GM23248 (cell line): ENCODE results near the gene APMAP. TPM values are rescaled to one million over a fixed set of nuclear protein-coding genes. Genes with fewer than 3 reads are reported as not detected.

ENCODE experiments used
- DNase-seq: peaks from one replicate; pipeline ENCODE4 v3.0.0-alpha.2; 2015
- H2AFZ ChIP-seq: fragments of 200-600 bp; sonication (generic); 2 replicates; pipeline ENCODE4 v1.6.1; 2016; ENCODE audit warnings: antibody characterized with exemption
- H3F3A ChIP-seq: fragments of 200-600 bp; sonication (generic); 2 replicates; pipeline ENCODE4 v1.6.1; 2016; ENCODE audit warnings: mild to moderate bottlenecking, antibody characterized with exemption, mixed run types; ENCODE audit not compliant: insufficient read depth
- H3K27ac ChIP-seq: fragments of 200-600 bp; sonication (generic); 2 replicates; pipeline ENCODE4 v1.5.1; 2016; ENCODE audit warnings: mild to moderate bottlenecking
- H3K27me3 ChIP-seq: fragments of 200-600 bp; sonication (generic); replicated peaks from 2 replicates; pipeline ENCODE4 v1.6.1; 2016; ENCODE audit warnings: mild to moderate bottlenecking; ENCODE audit not compliant: insufficient read depth
- H3K36me3 ChIP-seq: fragments of 200-600 bp; sonication (generic); 2 replicates; pipeline ENCODE4 v1.6.1; 2016; ENCODE audit warnings: low read depth, mild to moderate bottlenecking
- H3K4me1 ChIP-seq: fragments of 200-600 bp; sonication (generic); 2 replicates; pipeline ENCODE4 v1.6.1; 2016; ENCODE audit warnings: mild to moderate bottlenecking; ENCODE audit not compliant: insufficient read depth
- H3K4me2 ChIP-seq: fragments of 200-600 bp; sonication (generic); one replicate; pipeline ENCODE4 v1.6.1; 2016; ENCODE audit warnings: mild to moderate bottlenecking; ENCODE audit not compliant: unreplicated experiment
- H3K4me3 ChIP-seq: fragments of 200-600 bp; sonication (generic); 2 replicates; pipeline ENCODE4 v1.5.1; 2016; ENCODE audit warnings: mild to moderate bottlenecking
- H3K79me2 ChIP-seq: fragments of 200-600 bp; sonication (generic); 2 replicates; pipeline ENCODE4 v1.6.1; 2016; ENCODE audit warnings: mild to moderate bottlenecking; ENCODE audit not compliant: insufficient read depth
- H3K9ac ChIP-seq: fragments of 200-600 bp; sonication (generic); 2 replicates; pipeline ENCODE4 v1.6.1; 2016; ENCODE audit warnings: mild to moderate bottlenecking
- H3K9me2 ChIP-seq: fragments of 200-600 bp; sonication (generic); 2 replicates; pipeline ENCODE4 v1.6.1; 2016; ENCODE audit warnings: mixed run types, mild to moderate bottlenecking, moderate library complexity; ENCODE audit not compliant: insufficient read depth
- H3K9me3 ChIP-seq: fragments of 200-600 bp; sonication (generic); one replicate; pipeline ENCODE4 v1.6.1; 2017; ENCODE audit warnings: low read depth
- H4K20me1 ChIP-seq: fragments of 200-600 bp; sonication (generic); 2 replicates; pipeline ENCODE4 v1.6.0; 2016; ENCODE audit not compliant: insufficient read depth
- EZH2 ChIP-seq: fragments of 200-600 bp; sonication (generic); IDR thresholded peaks from 2 replicates; pipeline ENCODE4 v1.6.1; 2018; ENCODE audit warnings: antibody characterized with exemption, mild to moderate bottlenecking; ENCODE audit not compliant: insufficient read depth, poor library complexity, severe bottlenecking
- EZH2phosphoT487 ChIP-seq: fragments of 200-600 bp; sonication (generic); IDR thresholded peaks from 2 replicates; pipeline ENCODE4 v1.6.1; 2018; ENCODE audit warnings: antibody characterized with exemption, moderate library complexity, mild to moderate bottlenecking, low read depth; ENCODE audit not compliant: insufficient read depth
- WGBS, 2 experiments: methylation state at CpG; one replicate each; pipeline ENCODE4 v1.1.6; 2015 to 2017; ENCODE audit warnings: low lambda C conversion rate in 2 of 2, low coverage in 1 of 2; ENCODE audit errors: missing lambda C conversion rate in 2 of 2; 5-methylcytosine and 5-hydroxymethylcytosine counted together
- in situ Hi-C: fragments of 300-500 bp; cut with MboI; formaldehyde crosslinking; loops from 2 replicates; pipeline ENCODE4 v1.15.0; 2020
- polyA plus RNA-seq: library from polyadenylated mRNA; unstranded; fragments of >200 nt; fragmentation: Nextera tagmentation; extraction: Ambion mirVana; gene quantifications from 2 replicates; pipeline ENCODE4 v1.2.1, GENCODE V29; 2016
- total RNA-seq: library from RNA; depleted of rRNA; stranded (reverse); fragments of >200 nt; shearing (Covaris generic); gene quantifications from 2 replicates; pipeline ENCODE4 v1.2.3, GENCODE V29; 2014

APMAP gene
- total and polyA plus RNA-seq, 2 experiments from 2014 or later, result 109 to 123 TPM

DNA sequence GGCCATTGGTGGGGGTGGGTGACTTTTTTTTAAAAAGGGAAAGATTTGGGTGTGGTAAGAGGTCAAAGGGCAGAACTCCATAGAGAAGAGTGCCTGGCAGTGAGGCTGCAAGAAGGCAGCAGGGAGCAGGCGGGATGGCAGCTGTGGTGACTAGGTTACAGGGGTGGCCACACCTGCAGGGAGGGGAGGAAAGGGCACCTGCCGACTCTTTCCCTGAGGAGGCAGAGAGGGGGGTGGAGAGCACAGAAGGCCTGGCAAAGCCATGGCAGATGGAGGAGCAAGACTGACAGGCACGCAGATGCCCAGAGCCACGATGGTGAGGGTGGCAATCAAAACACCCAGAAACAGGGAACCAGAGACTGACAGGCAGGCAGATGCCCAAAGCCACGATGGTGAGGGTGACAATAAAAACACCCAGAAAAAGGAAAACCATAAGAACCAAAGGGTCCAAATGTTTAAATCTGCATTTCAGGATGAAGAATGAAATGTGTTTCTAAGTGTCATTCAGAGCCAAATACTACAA is 24.2 kb downstream of the APMAP start:
- H2AFZ ChIP-seq, result no peak overlapping the region
- no peaks in the 10 kb centered on the region for H3K9me2 ChIP-seq
- no peaks in the 10 kb centered on the region for H3K9me3 ChIP-seq
- no peak overlapping the region for H3K4me2 ChIP-seq
- H3K36me3 ChIP-seq, result peaks cover 8% of the 10 kb centered on the region; the same call in 1 of the 2 replicates
- DNase-seq, result no peak
- no peak overlapping the region for H3K27ac ChIP-seq
- no peaks in the 10 kb centered on the region for H4K20me1 ChIP-seq
- H3K9ac ChIP-seq, result no peak overlapping the region
- H3K27me3 ChIP-seq, result no peaks in the 10 kb centered on the region
- H3K4me3 ChIP-seq, result no peak overlapping the region
- TF ChIP-seq EZH2 (no peak), EZH2phosphoT487 (no peak)
- H3K79me2 ChIP-seq, result no peaks in the 10 kb centered on the region
- WGBS, 2 experiments, result 96 to 98% methylated on average over 5 of the region's 5 CpGs
- no peaks in the 10 kb centered on the region for H3K4me1 ChIP-seq
- in situ Hi-C loops, result no loop called here
- H3F3A ChIP-seq, result no peaks in the 10 kb centered on the region

DNA sequence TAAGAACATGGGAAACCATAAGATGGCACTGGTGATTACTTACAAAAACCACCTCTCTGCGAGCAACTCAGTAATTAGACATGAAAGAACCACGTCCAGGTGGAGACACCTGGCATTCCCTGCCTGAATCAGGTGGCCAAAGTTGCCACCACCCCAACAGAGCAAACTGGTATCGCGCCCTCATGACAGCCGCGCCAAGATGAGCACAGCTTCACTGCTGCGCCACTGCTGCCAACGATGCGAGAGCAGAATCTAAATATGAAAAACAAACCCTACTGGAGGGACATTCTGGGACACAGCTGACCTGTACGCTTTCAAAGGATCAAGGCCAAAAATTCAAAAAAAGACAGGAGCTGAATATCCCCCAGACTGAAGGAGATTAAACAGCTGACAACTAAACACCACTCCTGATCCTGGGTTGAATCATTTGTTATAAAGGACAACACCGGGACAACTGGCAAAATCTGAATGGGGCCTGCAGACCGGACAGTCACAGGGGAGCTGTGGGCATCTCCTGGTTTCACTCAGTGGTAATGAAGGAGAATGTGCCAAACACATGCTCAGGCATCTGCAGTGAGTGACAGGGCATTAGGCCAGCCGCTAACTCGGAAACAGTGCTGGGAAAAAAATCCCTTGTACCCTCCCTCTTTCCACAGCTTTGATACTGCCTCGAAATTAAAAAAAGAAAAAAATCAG is 26.1 kb downstream of the APMAP start:
- H3K4me3 ChIP-seq, result no peak overlapping the region
- H3K27ac ChIP-seq, result no peak overlapping the region
- in situ Hi-C loops, result no loop called here
- H2AFZ ChIP-seq, result no peak overlapping the region
- no peaks in the 10 kb centered on the region for H3K27me3 ChIP-seq
- H4K20me1 ChIP-seq, result no peaks in the 10 kb centered on the region
- H3K9me2 ChIP-seq, result no peaks in the 10 kb centered on the region
- H3K4me1 ChIP-seq, result no peaks in the 10 kb centered on the region
- 90% methylated on average over 15 of the region's 15 CpGs for WGBS, 2 experiments
- H3K36me3 ChIP-seq, result no peaks in the 10 kb centered on the region
- H3K9me3 ChIP-seq, result no peaks in the 10 kb centered on the region
- H3K9ac ChIP-seq, result no peak overlapping the region
- H3K79me2 ChIP-seq, result no peaks in the 10 kb centered on the region
- no peak for DNase-seq
- TF ChIP-seq EZH2, result no peak
- no peak for TF ChIP-seq EZH2phosphoT487
- no peaks in the 10 kb centered on the region for H3F3A ChIP-seq
- H3K4me2 ChIP-seq, result no peak overlapping the region

DNA sequence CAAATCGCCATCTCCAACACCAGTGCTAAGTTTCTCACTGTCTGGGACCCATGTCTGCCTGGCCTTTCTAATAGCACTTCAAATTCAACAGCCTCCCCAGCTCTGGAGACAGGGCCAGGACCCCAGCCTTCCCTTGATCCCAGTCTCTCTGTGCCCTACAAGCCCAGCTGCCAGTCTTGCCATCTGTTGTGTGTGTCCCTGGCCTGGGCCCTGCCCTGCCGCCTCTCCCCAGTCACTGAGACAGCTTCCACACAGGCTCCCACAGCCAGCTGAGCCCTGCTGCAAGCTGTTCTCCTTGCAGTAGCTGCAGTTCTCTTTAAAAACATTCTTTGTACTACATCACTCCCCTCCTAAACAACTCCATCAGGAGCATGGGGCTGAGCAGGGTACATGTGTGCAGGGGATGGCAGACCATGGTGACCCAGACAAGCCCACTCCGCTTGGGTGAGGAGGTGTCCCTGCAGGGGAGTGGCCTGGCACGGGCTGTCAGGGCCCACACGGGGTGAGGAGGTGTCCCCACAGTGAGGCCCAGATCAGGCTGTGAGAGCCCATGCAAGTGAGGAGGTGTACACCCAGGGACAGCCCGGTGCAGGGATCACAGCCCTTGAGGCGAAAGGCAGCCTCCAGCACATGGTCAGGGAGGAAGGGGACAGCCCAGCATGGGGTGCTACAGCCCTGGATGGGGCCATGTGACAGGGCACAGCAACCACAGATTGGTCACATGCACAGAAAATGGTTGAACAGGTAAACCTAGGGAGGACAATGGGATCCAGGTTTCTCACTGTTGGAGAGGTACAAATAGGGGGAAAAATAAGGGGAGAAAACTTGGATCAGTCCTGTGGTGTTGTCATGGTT is 27.3 kb downstream of the APMAP start:
- no peak overlapping the region for H3K4me3 ChIP-seq
- H3F3A ChIP-seq, result no peaks in the 10 kb centered on the region
- no peaks in the 10 kb centered on the region for H3K9me2 ChIP-seq
- no peaks in the 10 kb centered on the region for H3K4me1 ChIP-seq
- no peaks in the 10 kb centered on the region for H3K9me3 ChIP-seq
- H4K20me1 ChIP-seq, result no peaks in the 10 kb centered on the region
- H3K79me2 ChIP-seq, result no peaks in the 10 kb centered on the region
- H3K9ac ChIP-seq, result no peak overlapping the region
- H3K27ac ChIP-seq, result no peak overlapping the region
- WGBS, 2 experiments, result 83 to 88% methylated on average over 7 of the region's 7 CpGs
- in situ Hi-C loops, result no loop called here
- no peak for DNase-seq
- no peaks in the 10 kb centered on the region for H3K36me3 ChIP-seq
- no peaks in the 10 kb centered on the region for H3K27me3 ChIP-seq
- H3K4me2 ChIP-seq, result no peak overlapping the region
- H2AFZ ChIP-seq, result no peak overlapping the region
- TF ChIP-seq EZH2phosphoT487, result no peak
- TF ChIP-seq EZH2, result no peak

DNA sequence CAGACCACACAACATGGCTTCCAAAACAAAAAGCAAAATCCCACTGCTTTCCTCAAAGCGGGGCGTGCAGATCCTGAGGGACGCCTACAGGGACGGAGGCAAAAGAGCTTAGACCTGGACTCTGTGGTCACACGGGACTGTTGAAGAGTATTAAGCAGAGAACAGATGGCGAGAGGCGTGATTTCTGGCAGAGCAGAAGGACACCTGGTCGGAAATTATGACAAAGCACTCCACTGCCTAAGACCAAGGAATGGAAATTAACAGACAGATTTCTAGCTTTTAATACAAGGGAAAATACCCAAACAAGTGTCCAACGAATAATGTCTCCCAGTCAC is 28.1 kb downstream of the APMAP start:
- no peak for DNase-seq
- 83% methylated on average over 9 of the region's 9 CpGs for WGBS, 2 experiments
- Histone ChIP-seq H3F3A (no peaks in the 10 kb centered on the region), H3K27ac (no peak overlapping the region), H3K4me1 (no peaks in the 10 kb centered on the region), H3K27me3 (no peaks in the 10 kb centered on the region), H3K9ac (no peak overlapping the region), H3K9me2 (no peaks in the 10 kb centered on the region), H3K9me3 (no peaks in the 10 kb centered on the region), H3K36me3 (no peaks in the 10 kb centered on the region), H3K79me2 (no peaks in the 10 kb centered on the region), H3K4me2 (no peak overlapping the region), H3K4me3 (no peak overlapping the region), H4K20me1 (no peaks in the 10 kb centered on the region), H2AFZ (no peak overlapping the region)
- TF ChIP-seq EZH2 (no peak), EZH2phosphoT487 (no peak)
- in situ Hi-C loops, result no loop called here
